ENCODE results near the gene AK5.

Gene AK5

GRCh38 chr1:77392486-77392885 is 110.7 kb downstream of the AK5 start:
- Histone ChIP-seq H3K9me3 (ENCODE audit: severe bottlenecking) (no peaks in the 10 kb centered on the region), H3K27me3 (ENCODE audit: insufficient read depth, poor library complexity, severe bottlenecking) (no peaks in the 10 kb centered on the region), H3K36me3 (ENCODE audit: low read depth) (no peaks in the 10 kb centered on the region), H3K27ac (ENCODE audit: poor library complexity, severe bottlenecking) (no peak overlapping the region), H3K4me1 (ENCODE audit: insufficient read depth, poor library complexity, severe bottlenecking) (no peaks in the 10 kb centered on the region), H3K4me3 (ENCODE audit: severe bottlenecking) (no peak overlapping the region)
- no peak for DNase-seq (ENCODE audit: low spot score)
- no peak for ATAC-seq (ENCODE audit: low read depth)
- TF ChIP-seq CTCF (IDR thresholded peaks at IDR 0.05; ENCODE audit: poor library complexity, severe bottlenecking), result no peak

GRCh38 chr1:77394166-77394565 is 112.3 kb downstream of the AK5 start:
- Histone ChIP-seq H3K9me3 (ENCODE audit: severe bottlenecking) (no peaks in the 10 kb centered on the region), H3K27ac (ENCODE audit: poor library complexity, severe bottlenecking) (no peak overlapping the region), H3K4me1 (ENCODE audit: insufficient read depth, poor library complexity, severe bottlenecking) (no peaks in the 10 kb centered on the region), H3K36me3 (ENCODE audit: low read depth) (no peaks in the 10 kb centered on the region), H3K4me3 (ENCODE audit: severe bottlenecking) (no peak overlapping the region), H3K27me3 (ENCODE audit: insufficient read depth, poor library complexity, severe bottlenecking) (no peaks in the 10 kb centered on the region)
- ATAC-seq (ENCODE audit: low read depth), result no peak
- no peak for DNase-seq (ENCODE audit: low spot score)
- no peak for TF ChIP-seq CTCF (IDR thresholded peaks at IDR 0.05; ENCODE audit: poor library complexity, severe bottlenecking)

GRCh38 chr1:77395051-77395450 is 113.2 kb downstream of the AK5 start:
- DNase-seq (ENCODE audit: low spot score) (no peak), ATAC-seq (ENCODE audit: low read depth) (no peak)
- Histone ChIP-seq H3K4me1 (ENCODE audit: insufficient read depth, poor library complexity, severe bottlenecking) (no peaks in the 10 kb centered on the region), H3K36me3 (ENCODE audit: low read depth) (no peaks in the 10 kb centered on the region), H3K27ac (ENCODE audit: poor library complexity, severe bottlenecking) (no peak overlapping the region), H3K4me3 (ENCODE audit: severe bottlenecking) (no peak overlapping the region), H3K27me3 (ENCODE audit: insufficient read depth, poor library complexity, severe bottlenecking) (no peaks in the 10 kb centered on the region), H3K9me3 (ENCODE audit: severe bottlenecking) (no peaks in the 10 kb centered on the region)
- no peak for TF ChIP-seq CTCF (IDR thresholded peaks at IDR 0.05; ENCODE audit: poor library complexity, severe bottlenecking)

GRCh38 chr1:77398152-77398551 is 116.3 kb downstream of the AK5 start:
- TF ChIP-seq CTCF (IDR thresholded peaks at IDR 0.05; ENCODE audit: poor library complexity, severe bottlenecking), result no peak
- Histone ChIP-seq H3K4me1 (ENCODE audit: insufficient read depth, poor library complexity, severe bottlenecking) (no peaks in the 10 kb centered on the region), H3K27me3 (ENCODE audit: insufficient read depth, poor library complexity, severe bottlenecking) (no peaks in the 10 kb centered on the region), H3K4me3 (ENCODE audit: severe bottlenecking) (no peak overlapping the region), H3K9me3 (ENCODE audit: severe bottlenecking) (no peaks in the 10 kb centered on the region), H3K36me3 (ENCODE audit: low read depth) (no peaks in the 10 kb centered on the region), H3K27ac (ENCODE audit: poor library complexity, severe bottlenecking) (no peak overlapping the region)
- DNase-seq (ENCODE audit: low spot score) (no peak), ATAC-seq (ENCODE audit: low read depth) (no peak)

- no peak for TF ChIP-seq CTCF (IDR thresholded peaks at IDR 0.05; ENCODE audit: poor library complexity, severe bottlenecking)
These were observed 117.6 kb downstream of the AK5 start for GRCh38 chr1:77399250-77400086.

More at GRCh38 chr1:77399250-77400086, 117.6 kb downstream of the AK5 start:
- no peaks in the 10 kb centered on the region for H3K36me3 ChIP-seq (ENCODE audit: low read depth)
- DNase-seq (ENCODE audit: low spot score) (no peak), ATAC-seq (ENCODE audit: low read depth) (no peak)
- no peak overlapping the region for H3K4me3 ChIP-seq (ENCODE audit: severe bottlenecking)
- H3K9me3 ChIP-seq (ENCODE audit: severe bottlenecking), result no peaks in the 10 kb centered on the region
- H3K27ac ChIP-seq (ENCODE audit: poor library complexity, severe bottlenecking), result no peak overlapping the region
- H3K4me1 ChIP-seq (ENCODE audit: insufficient read depth, poor library complexity, severe bottlenecking), result no peaks in the 10 kb centered on the region
- no peaks in the 10 kb centered on the region for H3K27me3 ChIP-seq (ENCODE audit: insufficient read depth, poor library complexity, severe bottlenecking)

All from RWPE2 (cell line).